ENCODE data around the gene EYA3. TPM values are rescaled to one million over a fixed set of nuclear protein-coding genes. Genes with fewer than 3 reads are reported as not detected.

EYA3 gene
- total RNA-seq, 1 experiment from 2014 or later: 32.7 TPM

DNA sequence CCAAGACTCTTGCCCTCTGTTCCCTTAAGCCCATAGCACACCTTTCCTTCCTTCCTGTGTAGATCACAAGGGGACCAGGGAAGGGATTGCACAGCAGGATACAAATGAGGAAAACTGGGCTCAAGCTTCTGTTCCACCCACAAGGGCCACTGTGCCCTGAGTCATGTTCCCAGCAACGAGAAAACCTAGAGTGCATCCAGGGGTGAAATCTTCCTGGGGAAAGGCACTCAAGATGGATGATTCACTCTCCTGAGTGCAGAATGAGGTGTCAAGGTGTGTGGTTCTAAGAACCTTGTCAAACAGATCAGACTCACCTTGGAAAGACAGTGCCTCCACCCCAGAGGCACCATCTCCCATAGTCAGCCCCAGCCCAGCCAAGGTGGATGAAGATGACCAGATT lies 40.7 kb upstream of the EYA3 start:
- H2AFZ ChIP-seq (ENCODE audit: low read length): no peak overlapping the region

More for the DNA sequence above, 40.7 kb upstream of the EYA3 start:
- no peak overlapping the region for H3K9ac ChIP-seq (ENCODE audit: extremely low read depth, insufficient read length, low read length)
- Mint-ChIP-seq H3K36me3 (ENCODE audit: insufficient read depth in 1 of 3, low read depth in 3 of 3) (no peaks in the 10 kb centered on the region; a peak in 1 of 7 replicates), H3K4me3 (no peak overlapping the region), H3K9me3 (peaks cover 0 to 1% of the 10 kb centered on the region in 2 experiments; a peak in 2 of 5 replicates), H3K4me1 (no peaks in the 10 kb centered on the region), H3K27ac (no peak overlapping the region), H3K27me3 (ENCODE audit: low read depth) (peaks cover 11% of the 10 kb centered on the region)
- H3K56ac ChIP-seq (ENCODE audit: insufficient read length, low read depth, low read length): no peak overlapping the region
- no peak overlapping the region for H3T11ph ChIP-seq (ENCODE audit: low read length)
- H3K79me1 ChIP-seq (ENCODE audit: insufficient read depth, low read depth, low read length, poor library complexity, severe bottlenecking): no peaks in the 10 kb centered on the region
- no peak overlapping the region for H4K91ac ChIP-seq (ENCODE audit: insufficient read length, low read depth, low read length)
- no peak overlapping the region for H4K5ac ChIP-seq (ENCODE audit: insufficient read length, low read depth, low read length)
- no peak overlapping the region for H3K18ac ChIP-seq (ENCODE audit: insufficient read length, low read depth, low read length)
- H2BK5ac ChIP-seq (ENCODE audit: insufficient read length, low read length): no peak overlapping the region
- no peaks in the 10 kb centered on the region for H4K20me1 ChIP-seq (ENCODE audit: control insufficient read depth, insufficient read depth, insufficient read length)
- H3K23me2 ChIP-seq (ENCODE audit: insufficient read length, low read depth, low read length, poor library complexity, severe bottlenecking): no peaks in the 10 kb centered on the region
- no CpG with 5 or more reads among the region's 1 CpG for WGBS (ENCODE audit: extremely low coverage, insufficient read length, low lambda C conversion rate)
- no peak overlapping the region for H3K27ac ChIP-seq (ENCODE audit: insufficient read length, low read depth, low read length)
- DNase-seq: no peak
- H2AK5ac ChIP-seq (ENCODE audit: insufficient read length, low read length): no peak overlapping the region
- no peak overlapping the region for H2BK20ac ChIP-seq (ENCODE audit: low read depth, low read length, poor library complexity, severe bottlenecking)
- no peaks in the 10 kb centered on the region for H3K4me1 ChIP-seq (ENCODE audit: insufficient read depth, low read length)
- no peaks in the 10 kb centered on the region for H3K9me3 ChIP-seq (ENCODE audit: control insufficient read depth, low read depth, low read length)
- H3K23ac ChIP-seq (ENCODE audit: insufficient read length, low read depth, low read length): no peak overlapping the region
- H3K79me2 ChIP-seq (ENCODE audit: insufficient read depth, low read length): no peaks in the 10 kb centered on the region
- no peak overlapping the region for H3K4me2 ChIP-seq (ENCODE audit: insufficient read depth, insufficient read length, low read length)
- H2BK12ac ChIP-seq (ENCODE audit: insufficient read length, low read depth, low read length): no peak overlapping the region
- no peak overlapping the region for H3K14ac ChIP-seq (ENCODE audit: insufficient read depth, low read length)
- H3K4ac ChIP-seq (ENCODE audit: low read depth, low read length): no peak overlapping the region
- no peaks in the 10 kb centered on the region for H3K27me3 ChIP-seq (ENCODE audit: insufficient read depth, low read length)
- no peak overlapping the region for H2BK15ac ChIP-seq (ENCODE audit: low read depth, low read length)
- TF ChIP-seq, protein P1, sequence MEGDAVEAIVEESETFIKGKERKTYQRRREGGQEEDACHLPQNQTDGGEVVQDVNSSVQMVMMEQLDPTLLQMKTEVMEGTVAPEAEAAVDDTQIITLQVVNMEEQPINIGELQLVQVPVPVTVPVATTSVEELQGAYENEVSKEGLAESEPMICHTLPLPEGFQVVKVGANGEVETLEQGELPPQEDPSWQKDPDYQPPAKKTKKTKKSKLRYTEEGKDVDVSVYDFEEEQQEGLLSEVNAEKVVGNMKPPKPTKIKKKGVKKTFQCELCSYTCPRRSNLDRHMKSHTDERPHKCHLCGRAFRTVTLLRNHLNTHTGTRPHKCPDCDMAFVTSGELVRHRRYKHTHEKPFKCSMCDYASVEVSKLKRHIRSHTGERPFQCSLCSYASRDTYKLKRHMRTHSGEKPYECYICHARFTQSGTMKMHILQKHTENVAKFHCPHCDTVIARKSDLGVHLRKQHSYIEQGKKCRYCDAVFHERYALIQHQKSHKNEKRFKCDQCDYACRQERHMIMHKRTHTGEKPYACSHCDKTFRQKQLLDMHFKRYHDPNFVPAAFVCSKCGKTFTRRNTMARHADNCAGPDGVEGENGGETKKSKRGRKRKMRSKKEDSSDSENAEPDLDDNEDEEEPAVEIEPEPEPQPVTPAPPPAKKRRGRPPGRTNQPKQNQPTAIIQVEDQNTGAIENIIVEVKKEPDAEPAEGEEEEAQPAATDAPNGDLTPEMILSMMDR (conservative IDR thresholded peaks at IDR 0.05): no peak
- H4K8ac ChIP-seq (replicated peaks; ENCODE audit: insufficient read length, low read depth, low read length): no peak overlapping the region
- no peak overlapping the region for H2BK120ac ChIP-seq (ENCODE audit: low read depth, low read length, poor library complexity, severe bottlenecking)

Measured in H9 (cell line).